OCI-LY3 (cell line): ENCODE data around the gene ELOVL2.
"Not testable (repeated sequence)": the region's sequence is repeated elsewhere in the genome, so short reads cannot be mapped to it uniquely, and the experiment has no call there.

ENCODE experiments used
- H2AFZ ChIP-seq: fragments of 200-600, 300-600 bp; shearing (Covaris generic); 2 replicates; pipeline ENCODE4 v1.6.0; 2014; ENCODE audit warnings: antibody characterized with exemption, low read depth, low read length
- H3K27ac ChIP-seq: fragments of 200-600, 300-600 bp; sonication (generic); 2 replicates; pipeline ENCODE4 v1.5.1; 2014; ENCODE audit warnings: mild to moderate bottlenecking, low read length, moderate library complexity, mixed read lengths
- H3K27me3 ChIP-seq: fragments of 200-600, 300-600 bp; sonication (generic); 2 replicates; pipeline ENCODE4 v1.6.1; 2014; ENCODE audit warnings: low read depth, low read length, mixed read lengths
- H3K36me3 ChIP-seq: fragments of 200-600, 300-600 bp; sonication (generic); replicated peaks from 2 replicates; pipeline ENCODE3; 2014; ENCODE audit warnings: low read depth, low read length, mixed read lengths
- H3K4me1 ChIP-seq: fragments of 300-600, 200-600 bp; sonication (generic); 2 replicates; pipeline ENCODE4 v1.6.1; 2014; ENCODE audit warnings: low read length, mixed read lengths
- H3K4me2 ChIP-seq: fragments of 200-600, 300-600 bp; sonication (generic); 2 replicates; pipeline ENCODE4 v1.6.1; 2014; ENCODE audit warnings: low read length, mixed read lengths
- H3K4me3 ChIP-seq: fragments of 300-600, 200-600 bp; sonication (generic); 2 replicates; pipeline ENCODE4 v1.5.1; 2014; ENCODE audit warnings: antibody characterized with exemption, mild to moderate bottlenecking, low read length, moderate library complexity
- H3K79me2 ChIP-seq: fragments of 300-600, 200-600 bp; shearing (Covaris generic); 2 replicates; pipeline ENCODE4 v1.6.1; 2014; ENCODE audit warnings: mild to moderate bottlenecking, low read length, mixed read lengths
- H3K9ac ChIP-seq: fragments of 300-600, 200-600 bp; shearing (Covaris generic); 2 replicates; pipeline ENCODE4 v1.6.0; 2014; ENCODE audit warnings: mild to moderate bottlenecking, low read length, moderate library complexity
- H3K9me3 ChIP-seq: fragments of 200-600, 300-600 bp; shearing (Covaris generic); 2 replicates; pipeline ENCODE4 v1.6.1; 2014; ENCODE audit warnings: low read length, mixed read lengths; ENCODE audit not compliant: insufficient read depth
- H4K20me1 ChIP-seq: fragments of 200-600, 300-600 bp; sonication (generic); 2 replicates; pipeline ENCODE4 v1.6.1; 2016; ENCODE audit warnings: low read length, mixed read lengths; ENCODE audit not compliant: insufficient read depth
- EZH2phosphoT487 ChIP-seq: fragments of 200-600 bp; shearing (Covaris generic); IDR thresholded peaks from 2 replicates; pipeline ENCODE4 v1.6.1; 2018; ENCODE audit warnings: antibody characterized with exemption, mixed run types, low read depth
- TF ChIP-seq, protein P1 (sequence below): fragments of 200-600, 300-600 bp; sonication (generic); IDR thresholded peaks from 2 replicates; pipeline ENCODE4 v1.5.1; 2014; ENCODE audit warnings: antibody characterized with exemption, low read length, low read depth

The ELOVL2 gene

DNA sequence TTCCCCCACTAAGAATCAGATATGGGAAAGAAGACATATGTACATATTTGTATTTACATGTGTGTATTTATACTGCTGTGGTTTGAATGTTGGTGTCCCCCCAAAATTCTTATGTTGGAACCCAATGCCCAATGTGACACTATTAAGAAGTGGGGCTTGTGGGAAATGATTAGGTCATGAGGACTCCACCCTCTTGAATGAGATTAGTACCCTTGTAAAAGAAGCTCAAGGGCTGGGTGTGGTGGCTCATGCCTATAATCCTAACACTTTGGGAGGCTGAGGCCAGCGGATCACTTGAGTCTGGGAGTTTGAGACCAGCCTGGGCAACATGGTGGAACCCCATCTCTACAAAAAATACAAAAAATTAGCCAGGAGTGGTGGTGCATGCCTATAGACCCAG lies 45.6 kb upstream of the ELOVL2 start:
- TF ChIP-seq, protein P1, sequence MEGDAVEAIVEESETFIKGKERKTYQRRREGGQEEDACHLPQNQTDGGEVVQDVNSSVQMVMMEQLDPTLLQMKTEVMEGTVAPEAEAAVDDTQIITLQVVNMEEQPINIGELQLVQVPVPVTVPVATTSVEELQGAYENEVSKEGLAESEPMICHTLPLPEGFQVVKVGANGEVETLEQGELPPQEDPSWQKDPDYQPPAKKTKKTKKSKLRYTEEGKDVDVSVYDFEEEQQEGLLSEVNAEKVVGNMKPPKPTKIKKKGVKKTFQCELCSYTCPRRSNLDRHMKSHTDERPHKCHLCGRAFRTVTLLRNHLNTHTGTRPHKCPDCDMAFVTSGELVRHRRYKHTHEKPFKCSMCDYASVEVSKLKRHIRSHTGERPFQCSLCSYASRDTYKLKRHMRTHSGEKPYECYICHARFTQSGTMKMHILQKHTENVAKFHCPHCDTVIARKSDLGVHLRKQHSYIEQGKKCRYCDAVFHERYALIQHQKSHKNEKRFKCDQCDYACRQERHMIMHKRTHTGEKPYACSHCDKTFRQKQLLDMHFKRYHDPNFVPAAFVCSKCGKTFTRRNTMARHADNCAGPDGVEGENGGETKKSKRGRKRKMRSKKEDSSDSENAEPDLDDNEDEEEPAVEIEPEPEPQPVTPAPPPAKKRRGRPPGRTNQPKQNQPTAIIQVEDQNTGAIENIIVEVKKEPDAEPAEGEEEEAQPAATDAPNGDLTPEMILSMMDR = no peak
- no peak for TF ChIP-seq EZH2phosphoT487
- Histone ChIP-seq H3K4me3 (no peak overlapping the region), H3K4me1 (peaks cover 4% of the 10 kb centered on the region), H3K4me2 (no peak overlapping the region), H3K9ac (no peak overlapping the region), H3K27me3 (no peaks in the 10 kb centered on the region), H3K36me3 (no peaks in the 10 kb centered on the region), H3K79me2 (peaks cover 6% of the 10 kb centered on the region), H3K27ac (no peak overlapping the region), H4K20me1 (no peaks in the 10 kb centered on the region), H3K9me3 (no peaks in the 10 kb centered on the region), H2AFZ (no peak overlapping the region)

DNA sequence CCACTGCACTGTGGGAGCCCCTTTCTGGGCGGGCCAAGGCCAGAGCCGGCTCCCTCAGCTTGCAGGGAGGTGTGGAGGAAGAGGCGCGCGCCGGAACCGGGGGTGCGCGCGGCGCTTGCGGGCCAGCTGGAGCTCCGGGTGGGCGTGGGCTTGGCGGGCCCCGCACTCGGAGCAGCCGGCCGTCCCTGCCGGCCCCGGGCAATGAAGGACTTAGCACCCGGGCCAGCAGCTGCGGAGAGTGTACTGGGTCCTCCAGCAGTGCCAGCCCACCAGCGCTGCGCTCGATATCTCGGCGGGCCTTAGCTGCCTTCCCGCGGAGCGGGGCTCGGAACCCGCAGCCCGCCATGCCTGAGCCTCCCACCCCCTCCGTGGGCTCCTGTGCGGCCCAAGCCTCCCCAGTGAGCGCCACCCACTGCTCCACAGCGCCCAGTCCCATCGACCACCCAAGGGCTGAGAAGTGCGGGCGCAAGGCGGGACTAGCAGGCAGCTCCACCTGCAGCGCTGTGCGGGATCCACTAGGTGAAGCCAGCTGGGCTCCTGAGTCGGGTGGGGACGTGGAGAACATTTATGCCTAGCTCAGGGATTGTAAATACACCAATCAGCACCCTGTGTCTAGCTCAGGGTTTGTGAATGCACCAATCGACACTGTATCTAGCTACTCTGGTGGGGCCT lies 43.2 kb upstream of the ELOVL2 start:
- not testable (repeated sequence) for H3K4me3 ChIP-seq, H4K20me1 ChIP-seq, H2AFZ ChIP-seq, H3K9me3 ChIP-seq, H3K36me3 ChIP-seq, H3K4me1 ChIP-seq, H3K27me3 ChIP-seq, H3K4me2 ChIP-seq, H3K9ac ChIP-seq, H3K27ac ChIP-seq, H3K79me2 ChIP-seq

DNA sequence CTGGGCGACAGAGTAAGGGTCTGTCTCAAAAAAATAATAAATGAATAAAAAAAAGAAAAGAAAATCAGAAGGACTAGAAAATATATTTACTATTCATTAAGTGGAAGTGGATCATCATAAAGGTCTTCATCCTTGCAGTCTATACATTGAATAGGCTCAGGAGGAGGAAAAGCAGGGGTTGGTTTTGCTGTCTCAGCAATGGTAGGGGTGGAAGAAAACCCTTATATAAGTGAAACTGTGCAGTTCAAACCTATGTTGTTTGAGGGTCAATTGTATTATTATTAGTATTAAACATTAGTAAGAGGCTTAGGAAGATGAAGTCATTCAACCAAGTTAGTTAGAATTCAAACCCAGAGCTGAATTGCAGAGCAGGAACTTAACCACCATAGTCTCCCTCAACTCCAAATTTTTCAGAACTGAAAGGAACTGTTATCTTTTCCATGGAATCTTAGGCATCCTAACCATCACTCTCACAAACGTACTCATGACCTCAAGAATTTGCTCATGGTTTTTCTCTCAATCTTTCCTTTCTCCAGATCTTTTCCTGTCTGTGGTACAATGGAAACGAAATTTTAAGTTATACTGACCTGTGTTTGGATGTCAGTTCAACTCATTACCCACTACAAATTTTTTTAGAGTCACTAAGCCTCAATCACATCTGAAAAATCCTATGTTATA lies 41.8 kb upstream of the ELOVL2 start:
- no peaks in the 10 kb centered on the region for H4K20me1 ChIP-seq
- no peaks in the 10 kb centered on the region for H3K36me3 ChIP-seq
- no peak overlapping the region for H2AFZ ChIP-seq
- no peak overlapping the region for H3K4me3 ChIP-seq
- no peaks in the 10 kb centered on the region for H3K4me1 ChIP-seq
- no peaks in the 10 kb centered on the region for H3K79me2 ChIP-seq
- no peak overlapping the region for H3K27ac ChIP-seq
- TF ChIP-seq, protein P1 = no peak
- no peak for TF ChIP-seq EZH2phosphoT487
- no peaks in the 10 kb centered on the region for H3K27me3 ChIP-seq
- H3K9ac ChIP-seq = no peak overlapping the region
- no peaks in the 10 kb centered on the region for H3K9me3 ChIP-seq
- H3K4me2 ChIP-seq = no peak overlapping the region

DNA sequence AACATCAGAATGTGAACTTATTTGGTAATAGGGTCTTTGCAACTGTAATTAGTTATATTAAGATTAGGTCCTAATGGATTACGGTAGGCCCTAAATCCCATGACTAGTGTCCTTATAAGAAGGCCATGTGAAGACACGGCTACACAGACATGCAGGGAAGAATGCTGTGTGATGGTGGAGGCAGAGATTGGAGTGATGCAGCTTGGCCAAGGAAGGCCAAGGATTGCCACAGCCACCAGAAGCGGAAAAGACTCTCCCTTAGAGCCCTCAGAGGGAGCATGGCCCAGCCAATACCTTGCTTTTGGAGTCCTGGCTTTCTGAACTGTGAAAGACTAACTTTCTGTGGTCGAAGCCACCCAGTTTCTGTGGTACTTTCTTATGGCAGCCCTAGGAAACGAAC lies 39.9 kb upstream of the ELOVL2 start:
- Histone ChIP-seq H3K4me3 (no peak overlapping the region), H3K79me2 (no peaks in the 10 kb centered on the region), H3K4me1 (no peaks in the 10 kb centered on the region), H4K20me1 (no peaks in the 10 kb centered on the region), H3K9me3 (no peaks in the 10 kb centered on the region), H3K27me3 (no peaks in the 10 kb centered on the region), H3K9ac (no peak overlapping the region), H3K36me3 (no peaks in the 10 kb centered on the region), H3K27ac (no peak overlapping the region), H2AFZ (no peak overlapping the region), H3K4me2 (no peak overlapping the region)
- no peak for TF ChIP-seq EZH2phosphoT487

DNA sequence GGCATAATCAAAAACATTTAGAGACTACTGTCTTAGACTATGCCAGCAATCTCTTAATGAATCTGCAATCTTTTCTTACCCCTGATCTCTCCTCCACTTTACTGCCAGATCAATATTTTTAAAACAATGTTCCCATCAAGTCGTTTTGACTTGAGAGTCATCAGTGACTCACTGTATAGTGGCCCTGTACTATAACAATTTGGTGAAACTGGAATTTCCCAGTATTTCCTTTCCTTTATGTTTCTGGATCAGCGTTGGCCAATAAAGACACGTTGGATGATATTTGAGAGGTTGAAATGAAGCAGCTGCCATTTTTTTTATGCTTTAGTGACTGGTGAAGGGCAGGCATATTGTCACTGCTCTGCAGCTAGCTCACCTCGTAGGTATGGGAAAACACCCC lies 39.4 kb upstream of the ELOVL2 start:
- no peak overlapping the region for H3K27ac ChIP-seq
- no peak overlapping the region for H2AFZ ChIP-seq

More for the DNA sequence above, 39.4 kb upstream of the ELOVL2 start:
- Histone ChIP-seq H3K27me3 (no peaks in the 10 kb centered on the region), H3K79me2 (no peaks in the 10 kb centered on the region), H3K4me2 (no peak overlapping the region), H3K4me1 (no peaks in the 10 kb centered on the region), H3K4me3 (no peak overlapping the region), H4K20me1 (no peaks in the 10 kb centered on the region), H3K9me3 (no peaks in the 10 kb centered on the region), H3K9ac (no peak overlapping the region), H3K36me3 (no peaks in the 10 kb centered on the region)
- no peak for TF ChIP-seq EZH2phosphoT487
- TF ChIP-seq, protein P1 = no peak
